ENCODE results near the gene ZNF362. TPM values are rescaled to one million over a fixed set of nuclear protein-coding genes. Genes with fewer than 3 reads are reported as not detected.

ZNF362 gene
- total and polyA plus RNA-seq, 4 donors, result 2.3 to 6.3 (median 5.4) TPM

- 89% methylated on average over 3 of the region's 3 CpGs for WGBS
- peaks cover 0 to 16% (median 10%) of the 10 kb centered on the region in 4 donors for H3K36me3 ChIP-seq (ENCODE audit: control insufficient read depth in 4 of 4, insufficient read depth in 3 of 4, low read depth in 1 of 4, low read length in 3 of 4)
- no peak overlapping the region for H3K9ac ChIP-seq (ENCODE audit: low read depth in 1 of 2, low read length in 2 of 2)
- H3K27me3 ChIP-seq (ENCODE audit: control insufficient read depth in 4 of 4, insufficient read depth in 4 of 4, low read length in 3 of 4), result no peaks in the 10 kb centered on the region
- H3K9me3 ChIP-seq (ENCODE audit: control insufficient read depth in 4 of 4, low read length in 3 of 4), result no peaks in the 10 kb centered on the region
- no peaks in the 10 kb centered on the region for H3K4me1 ChIP-seq (ENCODE audit: control insufficient read depth in 4 of 4, insufficient read depth in 4 of 4, low read length in 3 of 4)
- TF ChIP-seq SP1 (IDR thresholded peaks at IDR 0.05), result no peak
- H3K27ac ChIP-seq (ENCODE audit: low read depth in 1 of 2, low read length in 2 of 2), result no peak overlapping the region
- H3K4me3 ChIP-seq (ENCODE audit: low read depth in 1 of 3, low read length in 3 of 3), result no peak overlapping the region
- no peak for DNase-seq (ENCODE audit: low spot score)
Observed at GRCh38 chr1:33273406-33273805, 17.1 kb downstream of the ZNF362 start.

- TF ChIP-seq, protein P1, sequence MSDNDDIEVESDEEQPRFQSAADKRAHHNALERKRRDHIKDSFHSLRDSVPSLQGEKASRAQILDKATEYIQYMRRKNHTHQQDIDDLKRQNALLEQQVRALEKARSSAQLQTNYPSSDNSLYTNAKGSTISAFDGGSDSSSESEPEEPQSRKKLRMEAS (IDR thresholded peaks at IDR 0.05), result no peak
- 83% methylated on average over 7 of the region's 7 CpGs for WGBS
- no peak for DNase-seq (ENCODE audit: low spot score)
- Histone ChIP-seq H3K9me3 (ENCODE audit: control insufficient read depth in 4 of 4, low read length in 3 of 4) (no peaks in the 10 kb centered on the region), H3K4me1 (ENCODE audit: control insufficient read depth in 4 of 4, insufficient read depth in 4 of 4, low read length in 3 of 4) (no peaks in the 10 kb centered on the region), H3K9ac (ENCODE audit: low read depth in 1 of 2, low read length in 2 of 2) (no peak overlapping the region), H3K4me3 (ENCODE audit: low read depth in 1 of 3, low read length in 3 of 3) (no peak overlapping the region), H3K27ac (ENCODE audit: low read depth in 1 of 2, low read length in 2 of 2) (no peak overlapping the region), H3K27me3 (ENCODE audit: control insufficient read depth in 4 of 4, insufficient read depth in 4 of 4, low read length in 3 of 4) (no peaks in the 10 kb centered on the region), H3K36me3 (ENCODE audit: control insufficient read depth in 4 of 4, insufficient read depth in 3 of 4, low read depth in 1 of 4, low read length in 3 of 4) (peaks cover 0 to 16% (median 12%) of the 10 kb centered on the region in 4 donors)
Observed at GRCh38 chr1:33273961-33274371, 17.7 kb downstream of the ZNF362 start.

- H3K4me3 ChIP-seq (ENCODE audit: low read depth in 1 of 3, low read length in 3 of 3), result no peak overlapping the region
- peaks cover 0 to 16% (median 12%) of the 10 kb centered on the region in 4 donors for H3K36me3 ChIP-seq (ENCODE audit: control insufficient read depth in 4 of 4, insufficient read depth in 3 of 4, low read depth in 1 of 4, low read length in 3 of 4)
- no peaks in the 10 kb centered on the region for H3K9me3 ChIP-seq (ENCODE audit: control insufficient read depth in 4 of 4, low read length in 3 of 4)
- TF ChIP-seq FOXA2 (IDR thresholded peaks at IDR 0.05) (no peak), YY1 (IDR thresholded peaks at IDR 0.05) (no peak), EGR1 (IDR thresholded peaks at IDR 0.05; ENCODE audit: low read depth in 2 of 2) (no peak), RAD21 (IDR thresholded peaks at IDR 0.05) (no peak)
- TF ChIP-seq, protein P2, sequence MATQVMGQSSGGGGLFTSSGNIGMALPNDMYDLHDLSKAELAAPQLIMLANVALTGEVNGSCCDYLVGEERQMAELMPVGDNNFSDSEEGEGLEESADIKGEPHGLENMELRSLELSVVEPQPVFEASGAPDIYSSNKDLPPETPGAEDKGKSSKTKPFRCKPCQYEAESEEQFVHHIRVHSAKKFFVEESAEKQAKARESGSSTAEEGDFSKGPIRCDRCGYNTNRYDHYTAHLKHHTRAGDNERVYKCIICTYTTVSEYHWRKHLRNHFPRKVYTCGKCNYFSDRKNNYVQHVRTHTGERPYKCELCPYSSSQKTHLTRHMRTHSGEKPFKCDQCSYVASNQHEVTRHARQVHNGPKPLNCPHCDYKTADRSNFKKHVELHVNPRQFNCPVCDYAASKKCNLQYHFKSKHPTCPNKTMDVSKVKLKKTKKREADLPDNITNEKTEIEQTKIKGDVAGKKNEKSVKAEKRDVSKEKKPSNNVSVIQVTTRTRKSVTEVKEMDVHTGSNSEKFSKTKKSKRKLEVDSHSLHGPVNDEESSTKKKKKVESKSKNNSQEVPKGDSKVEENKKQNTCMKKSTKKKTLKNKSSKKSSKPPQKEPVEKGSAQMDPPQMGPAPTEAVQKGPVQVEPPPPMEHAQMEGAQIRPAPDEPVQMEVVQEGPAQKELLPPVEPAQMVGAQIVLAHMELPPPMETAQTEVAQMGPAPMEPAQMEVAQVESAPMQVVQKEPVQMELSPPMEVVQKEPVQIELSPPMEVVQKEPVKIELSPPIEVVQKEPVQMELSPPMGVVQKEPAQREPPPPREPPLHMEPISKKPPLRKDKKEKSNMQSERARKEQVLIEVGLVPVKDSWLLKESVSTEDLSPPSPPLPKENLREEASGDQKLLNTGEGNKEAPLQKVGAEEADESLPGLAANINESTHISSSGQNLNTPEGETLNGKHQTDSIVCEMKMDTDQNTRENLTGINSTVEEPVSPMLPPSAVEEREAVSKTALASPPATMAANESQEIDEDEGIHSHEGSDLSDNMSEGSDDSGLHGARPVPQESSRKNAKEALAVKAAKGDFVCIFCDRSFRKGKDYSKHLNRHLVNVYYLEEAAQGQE (IDR thresholded peaks at IDR 0.05), result no peak
- H3K9ac ChIP-seq (ENCODE audit: low read depth in 1 of 2, low read length in 2 of 2), result no peak overlapping the region
- no peak overlapping the region for H3K27ac ChIP-seq (ENCODE audit: low read depth in 1 of 2, low read length in 2 of 2)
- H3K4me1 ChIP-seq (ENCODE audit: control insufficient read depth in 4 of 4, insufficient read depth in 4 of 4, low read length in 3 of 4), result no peaks in the 10 kb centered on the region
- no peaks in the 10 kb centered on the region for H3K27me3 ChIP-seq (ENCODE audit: control insufficient read depth in 4 of 4, insufficient read depth in 4 of 4, low read length in 3 of 4)
- DNase-seq (ENCODE audit: low spot score), result no peak
- WGBS, result 100% methylated on average over 1 of the region's 1 CpG
Observed at GRCh38 chr1:33274446-33274845, 18.2 kb downstream of the ZNF362 start.

DNA sequence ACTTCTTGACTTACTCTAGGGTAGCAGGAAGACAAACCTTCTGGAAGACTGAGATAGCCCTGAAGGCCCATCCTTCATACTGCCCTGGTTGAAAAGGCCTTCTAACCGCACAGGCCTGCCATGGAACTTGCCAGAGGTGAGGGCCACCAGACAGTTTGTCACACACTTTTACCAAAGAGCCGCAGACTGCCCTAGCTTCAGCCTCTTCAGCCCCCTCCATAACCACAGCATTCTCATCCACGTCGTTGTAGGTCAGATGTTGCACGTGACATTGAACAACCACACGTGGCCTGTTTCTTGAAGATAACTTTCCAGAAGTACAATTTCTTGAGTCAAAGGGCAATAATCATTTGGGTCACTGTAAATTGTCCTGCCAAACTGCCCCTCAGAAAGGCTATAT lies 18.9 kb downstream of the ZNF362 start:
- H3K27ac ChIP-seq (ENCODE audit: low read depth in 1 of 2, low read length in 2 of 2), result no peak overlapping the region
- no peaks in the 10 kb centered on the region for H3K27me3 ChIP-seq (ENCODE audit: control insufficient read depth in 4 of 4, insufficient read depth in 4 of 4, low read length in 3 of 4)
- no peak overlapping the region for H3K4me3 ChIP-seq (ENCODE audit: low read depth in 1 of 3, low read length in 3 of 3)
- DNase-seq (ENCODE audit: low spot score), result no peak
- TF ChIP-seq FOXA2 (IDR thresholded peaks at IDR 0.05), result no peak
- TF ChIP-seq HNF4G (IDR thresholded peaks at IDR 0.05), result no peak
- TF ChIP-seq, protein P1 (IDR thresholded peaks at IDR 0.05), result no peak
- 90% methylated on average over 6 of the region's 6 CpGs for WGBS
- H3K4me1 ChIP-seq (ENCODE audit: control insufficient read depth in 4 of 4, insufficient read depth in 4 of 4, low read length in 3 of 4), result no peaks in the 10 kb centered on the region
- no peaks in the 10 kb centered on the region for H3K9me3 ChIP-seq (ENCODE audit: control insufficient read depth in 4 of 4, low read length in 3 of 4)
- H3K36me3 ChIP-seq (ENCODE audit: control insufficient read depth in 4 of 4, insufficient read depth in 3 of 4, low read depth in 1 of 4, low read length in 3 of 4), result peaks cover 0 to 15% (median 11%) of the 10 kb centered on the region in 4 donors
- no peak overlapping the region for H3K9ac ChIP-seq (ENCODE audit: low read depth in 1 of 2, low read length in 2 of 2)

Data from liver (tissue), 9 donors.